Activated gamma-delta T cell treated with anti-CD3 and anti-CD28 coated beads, Interleukin-2, amount 50 U/mL, for 16 hours (primary cell): ENCODE results near the gene HES7.
A peak's percentile ranks its signal among the peaks of the same experiment; 100 is the strongest.
"Not testable (repeated sequence)": the region's sequence is repeated elsewhere in the genome, so short reads cannot be mapped to it uniquely, and the experiment has no call there.

Experiments
- DNase-seq: peaks from one replicate; pipeline ENCODE4 v3.0.0-alpha.2; 2020; ENCODE audit warnings: low read depth

HES7 gene

GRCh38 chr17:8122422-8122923 lies 1.4 kb downstream of the HES7 start:
- DNase-seq = no peak

GRCh38 chr17:8121681-8122421 lies 2.1 kb downstream of the HES7 start:
- DNase-seq = no peak

DNA sequence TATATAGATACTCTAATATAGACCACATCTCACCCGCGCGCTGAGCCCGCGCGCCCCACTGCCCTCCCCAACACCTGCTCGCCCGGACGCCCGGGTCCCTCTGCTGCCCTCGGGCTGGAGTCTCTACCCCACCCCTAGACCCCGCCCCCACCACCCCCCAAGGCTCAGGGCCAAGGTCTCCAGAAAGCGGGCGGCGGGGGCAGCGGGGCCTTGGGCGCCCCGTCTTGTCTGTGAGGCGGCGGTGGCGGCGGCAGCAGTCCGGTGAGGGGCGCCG lies 2.6 kb downstream of the HES7 start:
- no peak for DNase-seq

GRCh38 chr17:8120520-8121406 lies 3.1 kb downstream of the HES7 start:
- peak; percentile 46 for DNase-seq

GRCh38 chr17:8119581-8120519 lies 4.1 kb downstream of the HES7 start:
- DNase-seq = peak; percentile 70

- peak; percentile 73 for DNase-seq
Observed at GRCh38 chr17:8118769-8119580, 4.9 kb downstream of the HES7 start.

GRCh38 chr17:8117980-8118768 lies 5.7 kb downstream of the HES7 start, which contains the start of gene ALOXE3:
ALOXE3 (minus strand) TSS chr17:8118514; CDS start chr17:8117990, 524 bp downstream.
- DNase-seq = no peak

- DNase-seq = no peak
Observed at GRCh38 chr17:8117367-8117979, 6.4 kb downstream of the HES7 start.

DNA sequence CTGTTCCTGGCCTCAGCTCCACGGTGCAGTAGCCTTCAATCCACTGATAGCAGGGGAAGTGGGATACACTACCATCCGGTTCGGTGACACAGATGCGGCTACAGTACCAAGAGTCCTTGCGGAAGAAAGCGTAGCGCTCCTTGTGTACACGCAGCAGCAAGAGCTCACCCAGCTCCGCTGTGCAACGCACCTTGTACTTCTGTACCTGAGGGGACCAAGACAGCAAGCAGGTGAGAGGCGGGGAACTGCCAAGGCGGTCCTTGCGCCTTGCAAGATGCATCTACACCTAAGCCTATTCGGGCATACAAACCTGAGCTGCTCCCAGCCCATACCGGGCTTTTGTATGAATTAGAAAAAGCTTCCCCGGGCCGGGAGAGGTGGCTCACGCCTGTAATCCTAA lies 7.1 kb downstream of the HES7 start:
- no peak for DNase-seq

- no peak for DNase-seq
Observed at GRCh38 chr17:8110907-8111306, 13.0 kb downstream of the HES7 start.

- DNase-seq = no peak
Observed at GRCh38 chr17:8110456-8110804, 13.5 kb downstream of the HES7 start.

- DNase-seq = peak; percentile 70
Observed at GRCh38 chr17:8109661-8110455, 14.0 kb downstream of the HES7 start.

- DNase-seq = no peak
Observed at GRCh38 chr17:8108972-8109660, 14.8 kb downstream of the HES7 start.

GRCh38 chr17:8106980-8107379 lies 16.9 kb downstream of the HES7 start:
- DNase-seq = not testable (repeated sequence)

- no peak for DNase-seq
Observed at GRCh38 chr17:8105957-8106398, 17.9 kb downstream of the HES7 start.

DNA sequence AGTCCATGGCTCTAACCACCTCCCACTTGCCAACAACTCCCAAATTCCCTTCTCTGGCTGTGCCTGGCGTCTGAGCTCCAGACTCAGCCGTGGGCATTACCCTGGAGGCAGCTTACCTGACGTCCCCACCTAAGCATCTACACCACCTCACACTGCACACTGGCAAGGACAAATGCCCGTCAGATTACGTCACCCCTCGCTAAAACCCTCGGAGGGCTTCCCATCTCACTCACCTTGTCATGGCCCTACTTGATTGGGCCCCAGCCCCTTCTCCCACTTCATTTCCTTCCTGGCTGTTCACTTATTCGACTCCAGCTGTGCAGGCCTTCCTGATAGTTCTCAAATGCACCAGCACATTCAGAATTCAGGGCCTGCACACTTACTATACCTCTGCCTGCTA lies 19.0 kb downstream of the HES7 start:
- no peak for DNase-seq

- no peak for DNase-seq
Observed at GRCh38 chr17:8103549-8103948, 20.4 kb downstream of the HES7 start.

DNA sequence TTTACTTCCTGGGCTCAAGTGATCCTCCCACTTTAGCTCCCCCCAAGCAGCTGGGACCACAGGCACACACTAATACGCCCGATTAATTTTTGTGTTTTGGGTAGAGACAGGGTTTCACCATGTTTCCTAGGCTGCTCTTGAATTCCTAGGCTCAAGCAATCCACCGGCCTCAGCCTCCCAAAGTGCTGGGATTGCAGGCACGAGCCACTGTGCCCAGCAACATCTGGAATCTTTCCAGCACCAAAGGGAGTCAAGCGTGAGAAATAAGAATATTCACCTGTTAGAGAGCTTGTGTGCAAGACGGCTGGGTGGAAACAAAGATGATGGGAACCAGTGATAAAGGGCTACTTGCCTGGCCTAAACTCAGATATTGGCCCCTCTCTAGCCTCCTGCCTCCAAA lies 22.2 kb downstream of the HES7 start:
- no peak for DNase-seq

- no peak for DNase-seq
Observed at GRCh38 chr17:8100763-8101162, 23.1 kb downstream of the HES7 start.
